WTC11 (cell line): ENCODE data around the gene GRAMD1B. TPM values are rescaled to one million over a fixed set of nuclear protein-coding genes. Genes with fewer than 3 reads are reported as not detected.

ENCODE experiments used
- ATAC-seq: fragments of 200-7000 bp; cut with Tn5 transposase; 2 replicates; pipeline ENCODE4 v1.10.0; 2021; ENCODE audit warnings: mild to moderate bottlenecking, moderate library complexity
- CTCF ChIA-PET: fragments of 300-600 bp; sonication (Branson Sonifier 250); formaldehyde crosslinking; loops from one replicate; lab custom pipeline; 2021; ENCODE audit warnings: antibody characterized with exemption; lab: Charles Lee
- POLR2A ChIA-PET: fragments of 350-600 bp; sonication (Branson Sonifier 250); formaldehyde crosslinking; loops from one replicate; lab custom pipeline; 2021; ENCODE audit warnings: antibody characterized with exemption; lab: Charles Lee
- DNase-seq: peaks from one replicate; pipeline ENCODE4 v3.0.0; 2021; ENCODE audit warnings: low spot score
- H3K27ac Mint-ChIP-seq: 2 replicates; pipeline ENCODE4 v1.8.0; 2021; ENCODE audit warnings: mixed read lengths
- H3K27me3 Mint-ChIP-seq: 2 replicates; pipeline ENCODE4 v1.8.0; 2021; ENCODE audit warnings: low read depth, mild to moderate bottlenecking, moderate library complexity, mixed read lengths
- H3K36me3 Mint-ChIP-seq: 2 replicates; pipeline ENCODE4 v1.8.0; 2021; ENCODE audit warnings: mixed read lengths
- H3K4me1 Mint-ChIP-seq: 2 replicates; pipeline ENCODE4 v1.8.0; 2022; ENCODE audit warnings: mixed read lengths
- H3K4me3 Mint-ChIP-seq: 2 replicates; pipeline ENCODE4 v1.8.0; 2021; ENCODE audit warnings: mild to moderate bottlenecking, moderate library complexity, mixed read lengths
- H3K9me3 Mint-ChIP-seq: 2 replicates; pipeline ENCODE4 v1.8.0; 2021; ENCODE audit warnings: mixed read lengths
- ATF1 ChIP-seq: sonication (generic); formaldehyde crosslinking; IDR thresholded peaks from 2 replicates; pipeline ENCODE4 v1.8.1; 2023; ENCODE audit warnings: mild to moderate bottlenecking, moderate library complexity, missing genetic modification reagents
- ELF4 ChIP-seq: sonication (generic); formaldehyde crosslinking; IDR thresholded peaks from 2 replicates; pipeline ENCODE4 v1.8.1; 2022; ENCODE audit warnings: low read depth, mild to moderate bottlenecking, moderate library complexity, missing genetic modification reagents
- ETV6 ChIP-seq: sonication (generic); formaldehyde crosslinking; IDR thresholded peaks from 2 replicates; pipeline ENCODE4 v1.8.1; 2022; ENCODE audit warnings: mild to moderate bottlenecking, missing genetic modification reagents
- GABPB1 ChIP-seq: sonication (generic); formaldehyde crosslinking; IDR thresholded peaks from 2 replicates; pipeline ENCODE4 v1.8.1; 2023; ENCODE audit warnings: mild to moderate bottlenecking, missing genetic modification reagents
- GTF2I ChIP-seq: fragments of 250-450 bp; sonication (Bioruptor Pico); conservative IDR thresholded peaks from 2 replicates; pipeline ENCODE4 v1.4.0; 2021; ENCODE audit warnings: mild to moderate bottlenecking
- IRF2 ChIP-seq: sonication (generic); formaldehyde crosslinking; IDR thresholded peaks from 2 replicates; pipeline ENCODE4 v1.8.0; 2022; ENCODE audit warnings: low read depth, missing genetic modification reagents, borderline replicate concordance
- MXD4 ChIP-seq: fragments of 250-450 bp; sonication (Bioruptor Pico); IDR thresholded peaks from 2 replicates; pipeline ENCODE4 v1.8.0; 2021; ENCODE audit warnings: mild to moderate bottlenecking, moderate library complexity, borderline replicate concordance
- NR3C1 ChIP-seq: sonication (generic); formaldehyde crosslinking; conservative IDR thresholded peaks from 2 replicates; pipeline ENCODE4 v1.8.1; 2023; ENCODE audit warnings: low read depth, mild to moderate bottlenecking, missing genetic modification reagents
- PRRX2 ChIP-seq: fragments of 250-450 bp; sonication (Bioruptor Pico); IDR thresholded peaks from 2 replicates; pipeline ENCODE4 v1.8.0; 2021; ENCODE audit warnings: mild to moderate bottlenecking
- RELA ChIP-seq: sonication (generic); formaldehyde crosslinking; IDR thresholded peaks from 2 replicates; pipeline ENCODE4 v1.8.1; 2022; ENCODE audit warnings: missing genetic modification reagents, mild to moderate bottlenecking, borderline replicate concordance
- TCF7 ChIP-seq: sonication (generic); formaldehyde crosslinking; IDR thresholded peaks from 2 replicates; pipeline ENCODE4 v1.8.0; 2022; ENCODE audit warnings: mild to moderate bottlenecking, low read depth, missing genetic modification reagents, moderate library complexity
- TEAD1 ChIP-seq: sonication (generic); formaldehyde crosslinking; IDR thresholded peaks from 2 replicates; pipeline ENCODE4 v1.8.0; 2022; ENCODE audit warnings: mild to moderate bottlenecking, missing genetic modification reagents
- ZNF416 ChIP-seq: fragments of 250-450 bp; sonication (Bioruptor Pico); IDR thresholded peaks from 2 replicates; pipeline ENCODE4 v1.9.0; 2021; ENCODE audit warnings: mild to moderate bottlenecking, inconsistent platforms
- ZNF671 ChIP-seq: fragments of 250-450 bp; sonication (Bioruptor Pico); IDR thresholded peaks from 2 replicates; pipeline ENCODE4 v1.8.0; 2021; ENCODE audit warnings: mild to moderate bottlenecking
- total RNA-seq: library from RNA; stranded (reverse); gene quantifications from 3 replicates; pipeline ENCODE4 v1.2.3, GENCODE V29; 2021
- TF ChIP-seq, protein P1 (sequence below): sonication (generic); formaldehyde crosslinking; IDR thresholded peaks from 2 replicates; pipeline ENCODE4 v1.8.1; 2022; ENCODE audit warnings: low read depth, missing genetic modification reagents, borderline replicate concordance
- TF ChIP-seq, protein P2 (sequence below): sonication (generic); formaldehyde crosslinking; IDR thresholded peaks from 2 replicates; pipeline ENCODE4 v1.8.0; 2023; ENCODE audit warnings: missing genetic modification reagents, mild to moderate bottlenecking, borderline replicate concordance
- TF ChIP-seq, protein P3 (sequence below): sonication (generic); formaldehyde crosslinking; IDR thresholded peaks from 2 replicates; pipeline ENCODE4 v1.8.1; 2023; ENCODE audit warnings: mild to moderate bottlenecking, missing genetic modification reagents, borderline replicate concordance
- TF ChIP-seq, protein P4 (sequence below): sonication (generic); formaldehyde crosslinking; IDR thresholded peaks from 2 replicates; pipeline ENCODE4 v1.8.1; 2023; ENCODE audit warnings: mild to moderate bottlenecking, missing genetic modification reagents
- TF ChIP-seq, protein P5 (sequence below): sonication (generic); formaldehyde crosslinking; IDR thresholded peaks from 2 replicates; pipeline ENCODE4 v1.8.1; 2023; ENCODE audit warnings: mild to moderate bottlenecking, missing genetic modification reagents, moderate library complexity
- TF ChIP-seq, protein P6 (sequence below): sonication (generic); formaldehyde crosslinking; IDR thresholded peaks from 2 replicates; pipeline ENCODE4 v1.8.1; 2023; ENCODE audit warnings: mild to moderate bottlenecking, missing genetic modification reagents, moderate library complexity

The GRAMD1B gene
- total RNA-seq, 1 experiment from 2014 or later, result 31.5 TPM

DNA sequence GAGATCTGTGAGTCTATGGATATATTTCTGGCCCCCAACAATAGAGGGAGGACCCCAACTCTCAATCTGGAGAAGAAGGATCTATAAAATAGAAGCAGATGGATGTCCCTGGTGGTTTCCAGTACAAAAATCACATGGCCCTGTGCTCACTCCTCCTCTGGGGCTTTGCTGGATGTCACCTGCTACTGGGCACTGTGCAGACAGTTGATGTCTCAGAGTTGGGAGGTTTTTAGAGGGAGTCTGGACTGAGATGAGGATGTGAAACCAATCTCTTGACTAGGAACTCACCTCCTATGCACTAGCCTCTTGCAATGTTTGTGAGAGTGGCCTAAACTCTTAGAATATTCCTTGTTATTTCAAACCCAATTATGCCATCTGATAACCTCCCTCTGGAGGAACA, 117.1 kb downstream of the GRAMD1B start:
- no peak for DNase-seq
- Mint-ChIP-seq H3K27me3 (no peaks in the 10 kb centered on the region), H3K9me3 (no peaks in the 10 kb centered on the region), H3K36me3 (no peaks in the 10 kb centered on the region), H3K4me3 (no peak overlapping the region), H3K27ac (no peak overlapping the region), H3K4me1 (peaks cover 34% of the 10 kb centered on the region)
- TF ChIP-seq ZNF416 (CRISPR knock-in tag), result no peak
- TF ChIP-seq, protein P1, sequence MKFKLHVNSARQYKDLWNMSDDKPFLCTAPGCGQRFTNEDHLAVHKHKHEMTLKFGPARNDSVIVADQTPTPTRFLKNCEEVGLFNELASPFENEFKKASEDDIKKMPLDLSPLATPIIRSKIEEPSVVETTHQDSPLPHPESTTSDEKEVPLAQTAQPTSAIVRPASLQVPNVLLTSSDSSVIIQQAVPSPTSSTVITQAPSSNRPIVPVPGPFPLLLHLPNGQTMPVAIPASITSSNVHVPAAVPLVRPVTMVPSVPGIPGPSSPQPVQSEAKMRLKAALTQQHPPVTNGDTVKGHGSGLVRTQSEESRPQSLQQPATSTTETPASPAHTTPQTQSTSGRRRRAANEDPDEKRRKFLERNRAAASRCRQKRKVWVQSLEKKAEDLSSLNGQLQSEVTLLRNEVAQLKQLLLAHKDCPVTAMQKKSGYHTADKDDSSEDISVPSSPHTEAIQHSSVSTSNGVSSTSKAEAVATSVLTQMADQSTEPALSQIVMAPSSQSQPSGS (CRISPR knock-in tag), result no peak
- TF ChIP-seq, protein P2, sequence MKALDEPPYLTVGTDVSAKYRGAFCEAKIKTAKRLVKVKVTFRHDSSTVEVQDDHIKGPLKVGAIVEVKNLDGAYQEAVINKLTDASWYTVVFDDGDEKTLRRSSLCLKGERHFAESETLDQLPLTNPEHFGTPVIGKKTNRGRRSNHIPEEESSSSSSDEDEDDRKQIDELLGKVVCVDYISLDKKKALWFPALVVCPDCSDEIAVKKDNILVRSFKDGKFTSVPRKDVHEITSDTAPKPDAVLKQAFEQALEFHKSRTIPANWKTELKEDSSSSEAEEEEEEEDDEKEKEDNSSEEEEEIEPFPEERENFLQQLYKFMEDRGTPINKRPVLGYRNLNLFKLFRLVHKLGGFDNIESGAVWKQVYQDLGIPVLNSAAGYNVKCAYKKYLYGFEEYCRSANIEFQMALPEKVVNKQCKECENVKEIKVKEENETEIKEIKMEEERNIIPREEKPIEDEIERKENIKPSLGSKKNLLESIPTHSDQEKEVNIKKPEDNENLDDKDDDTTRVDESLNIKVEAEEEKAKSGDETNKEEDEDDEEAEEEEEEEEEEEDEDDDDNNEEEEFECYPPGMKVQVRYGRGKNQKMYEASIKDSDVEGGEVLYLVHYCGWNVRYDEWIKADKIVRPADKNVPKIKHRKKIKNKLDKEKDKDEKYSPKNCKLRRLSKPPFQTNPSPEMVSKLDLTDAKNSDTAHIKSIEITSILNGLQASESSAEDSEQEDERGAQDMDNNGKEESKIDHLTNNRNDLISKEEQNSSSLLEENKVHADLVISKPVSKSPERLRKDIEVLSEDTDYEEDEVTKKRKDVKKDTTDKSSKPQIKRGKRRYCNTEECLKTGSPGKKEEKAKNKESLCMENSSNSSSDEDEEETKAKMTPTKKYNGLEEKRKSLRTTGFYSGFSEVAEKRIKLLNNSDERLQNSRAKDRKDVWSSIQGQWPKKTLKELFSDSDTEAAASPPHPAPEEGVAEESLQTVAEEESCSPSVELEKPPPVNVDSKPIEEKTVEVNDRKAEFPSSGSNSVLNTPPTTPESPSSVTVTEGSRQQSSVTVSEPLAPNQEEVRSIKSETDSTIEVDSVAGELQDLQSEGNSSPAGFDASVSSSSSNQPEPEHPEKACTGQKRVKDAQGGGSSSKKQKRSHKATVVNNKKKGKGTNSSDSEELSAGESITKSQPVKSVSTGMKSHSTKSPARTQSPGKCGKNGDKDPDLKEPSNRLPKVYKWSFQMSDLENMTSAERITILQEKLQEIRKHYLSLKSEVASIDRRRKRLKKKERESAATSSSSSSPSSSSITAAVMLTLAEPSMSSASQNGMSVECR, result no peak
- no peak for TF ChIP-seq ETV6
- ChIA-PET CTCF (interaction anchor here (1.2 to 1.7 kb wide), 5 partner anchors 13 to 36 kb away, joined by 3 to 5 read pairs (median 5); no protein-coding TSS in a partner anchor), POLR2A (no interaction called here)
- ATAC-seq, result no peak

DNA sequence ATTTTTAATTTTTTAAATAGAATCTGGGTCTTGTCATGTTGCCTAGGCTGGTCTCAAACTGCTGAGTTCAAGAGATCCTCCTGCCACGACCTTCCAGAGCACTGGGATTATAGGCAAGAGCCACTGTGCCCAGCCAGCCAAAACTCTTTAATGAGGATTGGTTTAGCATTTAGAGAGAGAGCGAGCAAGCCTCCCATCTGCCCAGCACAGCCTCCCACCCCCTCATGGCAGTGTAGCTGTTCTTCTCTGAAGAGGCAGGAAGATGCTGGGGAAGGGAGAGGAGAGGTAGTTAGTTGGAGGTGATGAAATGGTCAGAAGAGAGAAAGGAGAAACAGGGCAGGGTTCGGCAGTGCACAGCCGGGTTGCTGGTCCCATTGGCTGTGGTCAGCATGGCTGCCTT, 118.7 kb downstream of the GRAMD1B start:
- H3K27ac Mint-ChIP-seq, result no peak overlapping the region; the same call in 1 of the 2 replicates
- DNase-seq (no peak), ATAC-seq (no peak)
- POLR2A ChIA-PET, result no interaction called here
- CTCF ChIA-PET, result interaction anchor here (1.0 to 1.7 kb wide), 4 partner anchors 10 to 29 kb away, joined by 3 to 4 read pairs (median 3); no protein-coding TSS in a partner anchor
- TF ChIP-seq NR3C1, result no peak
- TF ChIP-seq GTF2I (CRISPR knock-in tag), result no peak
- TF ChIP-seq, protein P3, sequence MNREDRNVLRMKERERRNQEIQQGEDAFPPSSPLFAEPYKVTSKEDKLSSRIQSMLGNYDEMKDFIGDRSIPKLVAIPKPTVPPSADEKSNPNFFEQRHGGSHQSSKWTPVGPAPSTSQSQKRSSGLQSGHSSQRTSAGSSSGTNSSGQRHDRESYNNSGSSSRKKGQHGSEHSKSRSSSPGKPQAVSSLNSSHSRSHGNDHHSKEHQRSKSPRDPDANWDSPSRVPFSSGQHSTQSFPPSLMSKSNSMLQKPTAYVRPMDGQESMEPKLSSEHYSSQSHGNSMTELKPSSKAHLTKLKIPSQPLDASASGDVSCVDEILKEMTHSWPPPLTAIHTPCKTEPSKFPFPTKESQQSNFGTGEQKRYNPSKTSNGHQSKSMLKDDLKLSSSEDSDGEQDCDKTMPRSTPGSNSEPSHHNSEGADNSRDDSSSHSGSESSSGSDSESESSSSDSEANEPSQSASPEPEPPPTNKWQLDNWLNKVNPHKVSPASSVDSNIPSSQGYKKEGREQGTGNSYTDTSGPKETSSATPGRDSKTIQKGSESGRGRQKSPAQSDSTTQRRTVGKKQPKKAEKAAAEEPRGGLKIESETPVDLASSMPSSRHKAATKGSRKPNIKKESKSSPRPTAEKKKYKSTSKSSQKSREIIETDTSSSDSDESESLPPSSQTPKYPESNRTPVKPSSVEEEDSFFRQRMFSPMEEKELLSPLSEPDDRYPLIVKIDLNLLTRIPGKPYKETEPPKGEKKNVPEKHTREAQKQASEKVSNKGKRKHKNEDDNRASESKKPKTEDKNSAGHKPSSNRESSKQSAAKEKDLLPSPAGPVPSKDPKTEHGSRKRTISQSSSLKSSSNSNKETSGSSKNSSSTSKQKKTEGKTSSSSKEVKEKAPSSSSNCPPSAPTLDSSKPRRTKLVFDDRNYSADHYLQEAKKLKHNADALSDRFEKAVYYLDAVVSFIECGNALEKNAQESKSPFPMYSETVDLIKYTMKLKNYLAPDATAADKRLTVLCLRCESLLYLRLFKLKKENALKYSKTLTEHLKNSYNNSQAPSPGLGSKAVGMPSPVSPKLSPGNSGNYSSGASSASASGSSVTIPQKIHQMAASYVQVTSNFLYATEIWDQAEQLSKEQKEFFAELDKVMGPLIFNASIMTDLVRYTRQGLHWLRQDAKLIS (CRISPR knock-in tag), result no peak
- no peak for TF ChIP-seq ELF4 (CRISPR knock-in tag)
- TF ChIP-seq, protein P4, sequence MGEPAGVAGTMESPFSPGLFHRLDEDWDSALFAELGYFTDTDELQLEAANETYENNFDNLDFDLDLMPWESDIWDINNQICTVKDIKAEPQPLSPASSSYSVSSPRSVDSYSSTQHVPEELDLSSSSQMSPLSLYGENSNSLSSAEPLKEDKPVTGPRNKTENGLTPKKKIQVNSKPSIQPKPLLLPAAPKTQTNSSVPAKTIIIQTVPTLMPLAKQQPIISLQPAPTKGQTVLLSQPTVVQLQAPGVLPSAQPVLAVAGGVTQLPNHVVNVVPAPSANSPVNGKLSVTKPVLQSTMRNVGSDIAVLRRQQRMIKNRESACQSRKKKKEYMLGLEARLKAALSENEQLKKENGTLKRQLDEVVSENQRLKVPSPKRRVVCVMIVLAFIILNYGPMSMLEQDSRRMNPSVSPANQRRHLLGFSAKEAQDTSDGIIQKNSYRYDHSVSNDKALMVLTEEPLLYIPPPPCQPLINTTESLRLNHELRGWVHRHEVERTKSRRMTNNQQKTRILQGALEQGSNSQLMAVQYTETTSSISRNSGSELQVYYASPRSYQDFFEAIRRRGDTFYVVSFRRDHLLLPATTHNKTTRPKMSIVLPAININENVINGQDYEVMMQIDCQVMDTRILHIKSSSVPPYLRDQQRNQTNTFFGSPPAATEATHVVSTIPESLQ (CRISPR knock-in tag), result no peak
- TF ChIP-seq, protein P5, sequence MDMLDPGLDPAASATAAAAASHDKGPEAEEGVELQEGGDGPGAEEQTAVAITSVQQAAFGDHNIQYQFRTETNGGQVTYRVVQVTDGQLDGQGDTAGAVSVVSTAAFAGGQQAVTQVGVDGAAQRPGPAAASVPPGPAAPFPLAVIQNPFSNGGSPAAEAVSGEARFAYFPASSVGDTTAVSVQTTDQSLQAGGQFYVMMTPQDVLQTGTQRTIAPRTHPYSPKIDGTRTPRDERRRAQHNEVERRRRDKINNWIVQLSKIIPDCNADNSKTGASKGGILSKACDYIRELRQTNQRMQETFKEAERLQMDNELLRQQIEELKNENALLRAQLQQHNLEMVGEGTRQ (CRISPR knock-in tag), result no peak
- no peak for TF ChIP-seq RELA (CRISPR knock-in tag)
- no peak for TF ChIP-seq ZNF416 (CRISPR knock-in tag)
- no peak for TF ChIP-seq IRF2 (CRISPR knock-in tag)
- TF ChIP-seq ZNF671 (CRISPR knock-in tag), result no peak
- TF ChIP-seq MXD4, result no peak
- TF ChIP-seq PRRX2, result no peak
- no peak for TF ChIP-seq ATF1 (CRISPR knock-in tag)
- TF ChIP-seq TCF7 (CRISPR knock-in tag), result no peak
- TF ChIP-seq GABPB1 (CRISPR knock-in tag), result no peak
- TF ChIP-seq, protein P6, sequence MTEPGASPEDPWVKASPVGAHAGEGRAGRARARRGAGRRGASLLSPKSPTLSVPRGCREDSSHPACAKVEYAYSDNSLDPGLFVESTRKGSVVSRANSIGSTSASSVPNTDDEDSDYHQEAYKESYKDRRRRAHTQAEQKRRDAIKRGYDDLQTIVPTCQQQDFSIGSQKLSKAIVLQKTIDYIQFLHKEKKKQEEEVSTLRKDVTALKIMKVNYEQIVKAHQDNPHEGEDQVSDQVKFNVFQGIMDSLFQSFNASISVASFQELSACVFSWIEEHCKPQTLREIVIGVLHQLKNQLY (CRISPR knock-in tag), result no peak
- TF ChIP-seq TEAD1 (CRISPR knock-in tag), result no peak
- no peaks in the 10 kb centered on the region for H3K27me3 Mint-ChIP-seq
- H3K4me3 Mint-ChIP-seq, result no peak overlapping the region
- H3K36me3 Mint-ChIP-seq, result no peaks in the 10 kb centered on the region
- no peaks in the 10 kb centered on the region for H3K9me3 Mint-ChIP-seq
- peaks cover 26% of the 10 kb centered on the region for H3K4me1 Mint-ChIP-seq
